Measurements from ENCODE around the gene CXCR6.

The CXCR6 gene

DNA sequence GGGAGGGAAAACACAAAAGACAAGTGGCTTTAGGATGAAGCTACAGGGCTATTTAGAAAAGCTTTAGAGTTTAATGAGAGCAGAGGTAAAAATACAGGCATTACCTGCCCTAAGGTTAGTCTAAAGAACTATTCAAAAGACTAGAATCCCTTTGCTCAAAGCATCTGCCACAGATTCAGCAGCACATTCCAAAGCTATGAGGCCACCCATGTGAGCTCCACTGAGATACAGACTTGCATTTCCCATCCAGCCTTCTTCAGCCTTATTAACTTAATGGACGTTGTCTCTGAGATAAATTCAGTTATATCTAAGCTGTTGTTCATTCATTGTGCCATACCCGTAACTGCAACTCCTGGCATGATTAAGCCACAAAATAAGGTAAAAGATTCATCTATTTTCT lies 25.4 kb downstream of the CXCR6 start:
- DNase-seq (ENCODE audit: low read depth in 2 of 2) = no peak

DNA sequence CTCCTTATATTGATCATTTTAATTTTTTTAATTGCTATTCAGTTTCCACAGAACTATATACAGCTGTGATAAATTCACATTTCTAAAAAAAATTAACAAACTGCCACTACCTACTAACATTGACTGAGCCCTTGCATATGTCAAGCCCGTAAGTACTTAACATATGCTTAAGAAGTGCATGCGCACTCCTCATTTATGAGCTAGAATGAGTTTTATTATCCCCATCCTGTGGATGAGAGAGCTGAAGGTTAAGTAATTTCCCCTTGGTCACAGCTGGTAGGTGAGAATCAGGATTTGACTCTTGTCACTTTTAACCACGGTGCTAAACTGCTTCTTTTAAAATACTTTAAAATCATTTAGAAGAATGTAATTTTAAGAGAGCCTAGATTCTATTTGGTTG lies 25.9 kb downstream of the CXCR6 start:
- DNase-seq (ENCODE audit: low read depth in 2 of 2) = no peak

DNA sequence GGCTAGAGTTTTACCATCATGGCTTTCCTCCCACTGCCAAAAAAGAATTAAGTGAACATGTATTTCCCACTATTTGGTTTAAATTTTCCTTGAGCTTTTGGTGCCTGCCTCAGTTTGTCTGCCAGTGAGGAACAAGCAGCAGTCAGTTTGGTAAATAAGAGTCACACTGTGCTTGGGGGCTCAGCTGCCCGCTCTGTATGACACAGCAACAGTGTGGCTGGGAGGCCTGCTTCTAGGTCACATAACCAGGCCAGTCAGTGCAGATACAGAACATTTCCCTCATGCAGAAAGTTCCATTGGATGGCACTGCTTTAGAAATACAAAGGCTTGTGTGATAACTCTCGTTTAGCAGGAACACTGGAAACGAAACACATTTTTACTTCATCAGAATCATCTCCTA lies 26.7 kb downstream of the CXCR6 start:
- no peak for DNase-seq (ENCODE audit: low read depth in 2 of 2)

DNA sequence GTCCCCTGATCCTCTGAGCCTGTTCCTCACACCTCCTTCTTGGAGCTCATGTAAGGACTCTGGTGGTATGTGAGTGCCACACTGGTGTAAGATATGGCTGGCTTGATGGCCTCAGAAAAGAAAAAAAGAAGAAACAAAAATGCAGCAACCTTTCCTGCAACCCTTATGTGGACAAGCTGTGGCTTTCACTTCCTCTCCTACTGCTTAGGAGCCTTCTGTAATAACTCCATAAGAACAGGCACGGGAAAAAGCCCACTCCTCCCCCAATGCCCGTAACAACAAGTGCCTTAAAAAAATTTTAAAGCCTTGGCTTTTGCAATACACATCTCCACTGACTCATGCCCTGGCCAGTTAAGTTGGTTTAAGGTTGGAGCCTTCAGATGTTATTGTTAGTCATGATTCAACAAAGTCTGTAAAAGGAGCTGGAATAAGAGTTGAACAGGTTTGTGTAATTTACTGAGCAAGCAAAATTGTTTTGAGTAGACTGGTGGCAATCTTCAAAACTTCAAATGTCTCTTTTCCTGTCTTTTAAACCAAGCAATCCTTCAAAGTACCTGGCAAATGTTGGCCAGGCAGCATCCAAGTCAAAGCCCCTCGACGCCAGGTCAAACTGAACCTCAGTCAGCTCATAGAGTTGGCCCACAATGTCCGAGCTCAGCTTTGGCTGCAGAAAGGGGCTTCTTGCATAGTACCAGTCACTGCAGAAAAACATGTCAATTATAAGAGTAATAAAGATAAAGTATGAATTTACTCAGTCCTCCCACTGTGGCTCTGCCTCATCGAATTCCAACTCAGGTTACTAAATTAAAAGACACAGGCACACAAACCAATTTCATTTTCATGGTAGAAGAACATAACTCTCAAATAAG lies 29.5 kb downstream of the CXCR6 start:
- DNase-seq (ENCODE audit: low read depth in 2 of 2) = no peak

DNA sequence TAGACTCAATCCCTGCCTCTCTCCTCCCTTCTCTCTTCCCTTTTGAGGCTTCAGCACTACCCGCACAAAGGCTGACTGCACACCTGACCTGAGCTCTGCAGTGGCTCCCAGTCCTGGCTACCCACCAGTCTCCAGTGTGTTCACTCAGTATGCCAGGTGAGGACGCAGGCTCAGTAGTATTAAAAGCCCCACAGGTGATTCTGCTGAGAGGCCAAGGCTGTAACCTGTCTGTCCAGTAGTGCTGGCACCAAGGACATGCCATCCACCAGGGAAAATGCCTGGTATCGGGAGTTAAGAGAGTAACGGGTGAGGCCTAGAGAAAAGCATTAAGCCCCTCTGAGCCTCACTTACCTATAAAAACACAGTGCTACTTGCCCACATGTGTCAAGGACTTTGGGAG lies 31.4 kb downstream of the CXCR6 start:
- DNase-seq (ENCODE audit: low read depth in 2 of 2) = no peak

DNA sequence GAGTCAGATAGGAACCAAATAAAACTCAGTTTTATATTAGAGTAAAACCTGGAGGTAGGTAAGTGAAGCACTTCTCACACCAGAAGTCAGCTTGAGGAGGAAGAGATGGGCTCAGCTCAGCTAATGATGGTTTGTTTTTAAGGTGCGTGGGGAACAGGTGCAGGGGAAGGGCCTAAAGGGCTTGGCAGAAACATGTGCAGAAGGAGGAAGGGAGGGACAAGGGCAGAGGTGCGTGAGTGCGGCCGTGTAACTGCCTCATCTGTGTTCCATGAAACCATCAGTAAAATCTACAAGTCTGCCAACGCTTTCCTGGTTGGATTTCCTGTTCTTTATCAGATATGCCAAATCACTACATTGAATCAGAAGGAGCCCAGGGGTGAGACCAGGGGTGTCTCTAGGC lies 32.4 kb downstream of the CXCR6 start:
- no peak for DNase-seq (ENCODE audit: low read depth in 2 of 2)

DNA sequence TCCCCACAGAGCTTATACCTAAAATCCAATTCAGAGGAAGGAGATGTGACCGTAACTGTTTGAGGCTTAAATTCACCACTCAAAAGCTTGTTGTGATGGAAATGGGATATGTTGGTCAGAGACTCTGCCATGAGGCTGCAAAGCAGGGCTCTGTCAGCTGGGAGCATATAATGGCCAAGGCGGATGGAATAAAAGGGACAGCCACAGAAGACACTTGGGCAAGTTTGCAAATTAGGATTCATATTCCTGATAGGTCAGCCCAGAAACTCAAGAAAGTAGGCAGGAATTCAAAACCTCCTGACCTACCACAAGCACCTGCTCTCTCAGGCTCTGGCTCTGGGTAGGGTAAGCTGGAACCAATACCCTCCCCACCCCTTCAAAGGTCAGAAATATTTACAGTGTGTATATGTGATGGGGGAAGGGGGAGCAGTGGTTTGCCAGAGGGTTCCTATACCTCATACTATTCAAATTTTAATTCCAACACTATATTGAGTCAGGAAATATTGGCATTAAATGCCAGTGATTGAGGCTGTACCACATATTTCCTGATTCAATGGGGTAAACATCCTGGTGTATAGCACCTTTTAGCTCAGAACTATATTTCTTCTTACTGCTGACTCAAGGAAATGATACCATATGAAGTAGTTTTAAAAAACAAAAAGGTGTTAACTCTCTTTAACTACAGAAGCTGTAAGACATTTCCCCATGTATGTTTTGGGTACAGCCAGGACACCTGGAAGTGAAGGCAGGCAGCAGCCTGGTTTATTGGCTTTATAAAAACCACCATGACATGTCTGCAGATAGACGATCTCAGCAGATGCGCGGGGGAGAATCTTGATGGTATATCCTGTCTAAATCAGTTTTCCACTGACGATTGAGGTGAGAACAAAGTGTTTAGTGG lies 33.2 kb downstream of the CXCR6 start:
- DNase-seq (ENCODE audit: low read depth in 2 of 2) = no peak

DNA sequence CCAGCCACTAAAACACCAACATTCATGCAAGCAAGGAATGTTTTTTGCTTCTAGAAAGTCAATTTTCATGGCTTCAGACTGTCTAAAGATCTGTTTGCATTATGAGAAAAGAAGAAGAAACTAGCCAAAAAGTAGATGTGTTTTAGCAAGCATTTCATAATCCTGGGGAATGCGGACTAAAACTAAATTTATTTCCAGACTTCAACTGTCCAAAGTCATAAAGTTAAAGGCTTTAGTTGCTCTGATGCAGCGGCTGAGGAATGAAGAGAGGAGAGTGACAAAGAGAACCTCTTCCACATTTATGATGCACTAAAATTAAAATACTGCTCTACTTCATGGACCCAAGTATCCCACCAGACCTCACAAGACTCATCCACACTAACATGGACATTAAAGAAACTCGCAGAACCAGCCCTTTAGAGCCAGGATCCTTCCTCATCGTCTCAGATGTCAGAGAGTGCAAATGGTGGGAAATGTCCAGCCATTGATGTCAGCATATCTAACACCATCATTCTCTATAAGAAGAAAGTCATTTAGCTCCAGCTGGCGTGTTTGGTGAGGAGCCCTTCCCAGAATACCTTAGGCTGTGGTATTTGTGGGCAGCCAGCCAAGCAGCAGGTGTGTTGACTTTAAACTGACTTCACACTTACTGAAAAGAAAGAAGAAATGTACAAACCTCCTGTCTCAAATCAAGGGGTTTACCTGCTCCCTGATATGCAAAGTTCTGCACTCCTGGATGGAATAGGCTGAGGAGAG lies 34.9 kb downstream of the CXCR6 start:
- DNase-seq (ENCODE audit: low read depth in 2 of 2) = peak in 1 of 2 donors; percentile 19

DNA sequence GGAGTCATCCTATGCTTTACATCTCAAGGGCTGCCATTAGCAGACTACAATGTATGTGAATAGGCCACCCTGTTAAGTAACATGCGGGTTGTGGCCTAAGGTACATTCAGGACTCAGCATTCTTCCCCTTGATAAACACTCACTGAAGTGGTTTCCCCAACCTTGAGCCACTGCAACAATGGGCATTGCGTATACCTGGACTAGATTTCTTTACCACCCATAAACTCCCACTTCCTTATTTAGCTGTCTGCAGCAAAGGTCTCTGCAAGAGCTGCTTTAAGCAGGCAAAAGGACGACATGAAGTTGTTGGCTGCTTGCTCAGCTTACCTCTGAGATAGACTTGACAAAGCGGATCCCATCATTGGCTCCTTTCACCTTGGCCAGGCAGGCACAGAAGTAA lies 36.1 kb downstream of the CXCR6 start:
- no peak for DNase-seq (ENCODE audit: low read depth in 2 of 2)

DNA sequence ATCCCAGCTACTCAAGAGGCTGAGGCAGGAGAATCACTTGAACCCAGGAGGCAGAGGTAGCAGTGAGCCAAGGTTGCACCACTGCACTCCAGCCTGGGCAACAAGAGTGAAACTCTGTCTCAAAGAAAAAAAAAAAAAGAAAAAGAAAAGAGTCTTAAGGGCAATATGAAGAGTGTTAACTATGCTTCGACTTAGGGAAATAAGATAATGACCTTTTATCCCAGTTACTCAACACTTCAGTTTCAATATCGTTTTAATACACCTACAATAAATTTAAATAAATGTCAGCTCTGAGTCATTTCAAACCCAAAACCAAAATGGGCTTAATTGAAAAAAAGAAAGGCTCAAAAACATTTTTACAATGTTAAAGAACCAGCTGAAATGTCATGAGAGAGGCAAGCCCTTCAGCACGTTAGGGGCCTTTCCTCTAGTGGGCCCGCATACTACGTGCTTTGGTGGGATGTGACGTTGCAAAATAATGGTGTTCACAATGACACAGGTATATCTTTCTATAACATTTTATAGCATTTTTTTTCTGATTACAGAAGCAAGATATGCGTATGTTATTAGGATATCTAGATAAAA lies 37.1 kb downstream of the CXCR6 start:
- no peak for DNase-seq (ENCODE audit: low read depth in 2 of 2)

DNA sequence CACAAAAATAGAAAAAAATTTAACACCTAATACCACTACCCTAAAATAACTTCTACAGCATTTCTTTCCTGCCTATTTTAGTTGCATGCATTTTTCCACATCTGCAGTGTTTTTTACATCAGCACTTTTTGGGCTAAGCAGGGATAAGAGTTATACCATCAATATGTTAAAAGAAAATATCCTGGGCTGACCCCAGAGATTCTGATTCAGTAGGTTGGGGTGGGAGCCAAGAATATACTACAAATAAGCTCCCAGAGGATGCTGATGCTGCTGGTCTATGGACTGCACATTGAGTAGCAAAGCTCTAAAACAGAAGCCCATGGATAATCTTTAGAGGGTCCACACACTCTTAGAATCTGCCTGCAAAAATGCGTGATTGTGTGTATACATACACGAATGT lies 37.6 kb downstream of the CXCR6 start:
- no peak for DNase-seq (ENCODE audit: low read depth in 2 of 2)

DNA sequence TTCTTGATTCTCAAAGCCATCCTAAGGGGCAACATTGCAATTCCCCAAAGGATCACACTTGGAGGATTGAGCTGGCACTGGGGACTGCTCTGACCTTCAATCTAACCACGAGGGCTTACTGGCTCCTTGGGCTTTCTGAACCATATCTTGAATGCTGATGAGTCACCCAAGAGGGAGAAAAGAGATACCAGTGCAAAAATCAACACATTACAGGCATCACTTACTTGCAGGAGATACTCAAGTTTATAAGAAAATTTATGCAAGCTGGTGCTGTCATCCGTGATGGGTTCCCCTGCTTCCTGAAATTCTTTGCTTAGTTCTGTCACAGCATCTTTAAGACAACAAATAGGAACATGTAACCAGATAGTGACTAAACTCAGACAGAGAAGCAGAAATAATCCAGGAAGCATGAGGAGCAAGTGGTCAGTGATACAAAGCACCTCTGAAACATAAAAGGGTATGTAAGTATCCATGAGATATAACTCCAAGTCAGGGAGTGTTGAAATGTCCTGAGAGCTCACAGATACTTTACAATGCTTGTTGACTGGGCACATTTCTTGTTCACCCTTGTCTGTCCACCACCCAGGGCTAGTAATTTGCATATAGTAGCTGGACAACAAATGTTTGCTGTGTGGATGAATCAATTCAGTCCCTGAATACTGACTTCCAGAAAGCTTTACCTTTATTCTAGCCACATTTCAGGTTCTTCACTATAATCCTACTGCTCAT lies 38.2 kb downstream of the CXCR6 start:
- no peak for DNase-seq (ENCODE audit: low read depth in 2 of 2)

DNA sequence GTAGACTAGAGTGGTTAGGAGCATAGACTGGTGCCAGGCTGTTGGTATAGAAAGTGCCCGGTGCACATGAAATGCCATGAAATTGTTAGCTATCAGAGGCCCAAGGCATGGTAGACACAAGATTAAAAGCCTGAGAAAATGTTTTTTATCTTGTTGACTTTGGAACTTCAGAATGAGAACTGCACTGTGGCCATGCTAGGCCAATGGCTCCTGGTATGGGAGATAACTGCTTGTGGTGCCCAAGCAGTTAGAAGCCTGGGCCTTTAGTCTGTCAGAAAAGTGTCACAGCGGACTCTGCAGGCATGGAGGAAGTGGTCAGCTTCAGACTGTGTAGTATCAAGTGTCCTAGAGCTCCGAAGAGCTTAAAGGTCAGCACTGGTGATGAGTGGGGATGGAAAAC lies 40.5 kb downstream of the CXCR6 start:
- no peak for DNase-seq (ENCODE audit: low read depth in 2 of 2)

DNA sequence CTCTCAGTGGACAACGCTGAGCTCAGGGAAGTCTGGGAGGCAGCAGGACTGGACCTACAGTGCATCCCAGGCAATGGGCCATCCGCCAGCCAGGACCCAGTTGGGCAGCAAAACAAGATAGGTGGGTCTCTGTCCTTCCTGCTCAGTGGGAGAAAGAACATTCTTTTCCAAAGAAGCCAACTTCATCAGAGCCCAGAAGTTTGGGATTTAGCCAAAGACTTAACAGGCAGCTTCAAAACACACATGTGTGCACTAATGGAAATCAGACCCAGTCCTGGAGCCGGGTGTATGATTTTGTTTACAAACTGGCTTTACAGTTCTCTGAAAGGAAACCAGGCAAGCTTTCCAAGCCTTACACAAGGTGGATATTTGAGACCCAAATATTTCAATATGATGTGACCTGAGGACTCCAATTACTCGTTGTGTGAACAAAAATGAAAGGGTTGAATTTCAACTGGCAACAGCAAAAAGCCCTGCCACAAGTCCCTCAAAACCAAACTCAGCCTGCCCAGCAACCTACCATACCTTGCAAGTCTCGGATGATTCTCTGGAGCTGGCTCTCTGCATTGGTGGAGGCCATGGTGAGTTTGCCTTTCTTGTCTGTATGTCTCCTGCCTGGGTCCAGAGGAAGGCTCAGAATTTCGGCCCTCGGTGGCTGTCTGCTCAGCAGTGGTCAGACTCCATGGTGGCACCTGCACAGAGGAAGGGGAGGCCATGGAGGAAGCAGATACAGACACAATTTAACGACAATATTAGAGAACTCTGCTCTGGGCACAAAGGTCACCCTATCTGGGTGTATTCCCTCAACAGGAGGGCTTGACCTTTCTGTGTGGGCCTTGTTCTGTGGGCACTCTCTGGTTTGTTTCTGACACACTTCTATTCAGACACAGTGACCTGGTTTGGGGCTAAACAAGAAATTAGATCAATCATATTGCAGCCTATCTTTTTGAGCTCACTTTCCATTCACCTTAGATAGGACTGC lies 41.4 kb downstream of the CXCR6 start:
- no peak for DNase-seq (ENCODE audit: low read depth in 2 of 2)

DNA sequence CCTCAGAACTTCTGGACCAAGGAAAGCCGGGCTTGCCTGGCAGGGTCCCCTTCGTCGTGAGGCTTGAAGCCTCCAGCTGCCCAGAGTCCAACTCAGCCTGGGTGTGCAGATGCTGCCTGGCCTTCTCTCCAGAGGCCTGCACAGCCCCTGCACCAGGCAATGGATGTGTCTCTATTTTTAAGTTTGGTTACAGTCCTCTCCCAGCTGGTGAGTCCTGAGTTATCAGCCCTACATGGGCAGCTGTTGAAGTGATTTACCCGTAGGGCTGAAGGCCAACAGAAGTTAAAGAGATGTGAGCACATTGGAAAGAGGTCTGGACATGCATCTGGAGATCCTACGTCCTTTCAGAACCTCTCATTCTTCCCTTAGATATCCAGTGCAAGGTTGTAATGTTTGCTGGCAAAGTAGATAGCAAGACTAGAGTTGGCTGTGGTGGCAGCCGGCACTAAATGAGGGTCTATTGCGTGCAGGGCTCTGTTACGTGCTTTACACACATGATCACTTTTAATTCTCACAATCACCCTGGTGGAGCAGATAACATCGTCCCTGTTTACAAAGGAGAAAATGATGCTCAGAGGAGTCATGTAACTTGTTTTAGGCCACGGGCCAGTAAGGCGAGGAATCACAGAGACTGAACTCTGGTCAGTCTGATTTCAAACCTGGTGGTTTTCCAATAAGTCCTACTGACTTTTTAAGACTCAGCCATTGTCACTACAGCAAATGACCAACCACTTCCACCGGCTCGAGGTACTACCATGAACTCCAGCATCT lies 42.5 kb downstream of the CXCR6 start:
- no peak for DNase-seq (ENCODE audit: low read depth in 2 of 2)

DNA sequence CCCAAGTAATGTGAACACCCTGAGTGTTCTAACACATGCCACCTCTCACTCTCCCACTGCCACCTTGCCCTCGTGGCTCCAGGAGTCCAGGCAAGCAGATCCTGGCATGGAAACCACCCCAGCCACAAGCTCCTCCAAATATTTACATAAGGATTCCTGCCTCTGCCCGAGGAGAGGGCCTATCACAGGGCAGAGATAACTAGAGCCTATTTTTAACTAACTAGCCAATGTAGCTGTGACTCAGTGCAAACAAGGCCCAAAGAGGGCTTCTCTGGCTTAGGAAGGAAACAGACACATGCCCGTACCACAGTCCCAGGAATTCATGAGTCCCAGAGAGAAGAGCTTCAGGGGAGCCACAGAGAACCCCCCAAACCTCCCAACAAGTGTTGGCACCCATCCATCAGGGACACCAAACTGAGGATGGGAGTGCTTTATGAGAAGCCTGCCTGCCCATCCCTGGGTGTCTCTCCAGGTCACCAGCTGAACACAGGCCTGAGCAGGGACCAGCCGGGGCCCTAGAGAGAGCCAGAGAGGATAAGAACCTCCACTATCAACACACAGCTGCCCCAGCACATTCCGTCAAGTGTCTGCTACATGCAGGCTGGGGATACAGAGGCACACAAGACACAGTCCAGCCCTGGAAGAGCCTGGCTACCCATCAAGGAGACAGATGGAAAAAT lies 43.2 kb downstream of the CXCR6 start:
- DNase-seq (ENCODE audit: low read depth in 2 of 2) = no peak

DNA sequence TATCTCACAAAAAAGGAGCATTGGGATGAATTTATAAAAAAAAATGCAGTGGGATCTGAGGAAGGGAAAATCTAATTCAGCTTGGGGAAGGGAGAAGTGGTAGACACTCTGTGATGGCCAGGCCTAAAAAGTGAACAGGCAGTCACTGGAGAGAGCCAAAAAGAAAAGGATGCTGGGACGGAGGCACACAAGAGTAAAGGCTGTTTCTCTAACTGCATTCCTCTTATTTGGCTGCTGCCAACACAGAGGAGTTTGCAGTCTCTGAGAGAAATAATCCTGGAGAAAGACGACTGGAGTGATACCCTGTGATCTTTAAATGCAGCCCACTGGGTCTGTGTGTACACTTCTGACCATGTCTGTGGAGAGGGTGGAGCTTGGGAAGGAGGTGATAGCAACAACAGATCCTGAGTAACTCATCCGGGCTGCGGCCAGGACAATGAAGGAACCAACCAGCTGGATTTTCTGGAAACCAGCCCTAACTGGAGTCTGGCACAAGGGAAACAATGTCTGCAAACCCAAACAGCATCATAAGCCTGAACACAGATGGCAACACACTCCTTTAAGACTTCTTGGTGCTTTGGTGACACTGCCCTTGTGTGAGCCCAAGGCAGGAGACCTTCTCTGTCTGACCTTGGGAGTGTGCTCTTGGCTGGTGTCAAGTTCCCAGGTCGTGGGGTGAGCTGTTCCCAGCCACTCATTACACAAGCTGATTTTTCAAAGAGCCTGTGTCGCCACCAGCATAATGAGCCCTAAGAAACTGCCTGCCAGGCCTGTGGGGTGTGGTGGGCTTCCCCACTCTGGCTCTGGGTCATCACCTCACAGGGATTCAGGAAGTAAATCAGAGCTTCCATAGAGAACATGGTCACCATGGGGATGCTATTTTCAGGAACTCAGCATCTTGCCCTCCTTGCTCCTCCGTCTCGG lies 44.4 kb downstream of the CXCR6 start:
- no peak for DNase-seq (ENCODE audit: low read depth in 2 of 2)
